Fibroblast of lung (primary cell): ENCODE results near the gene HOXC9.

Source experiments
- CTCF ChIP-seq, 2 donors: IDR thresholded peaks in 1 of 2; conservative IDR thresholded peaks in 1 of 2; 1 replicate in 1 of 2; 2 replicates in 1 of 2; pipeline ENCODE4 v1.5.1; 2011 to 2012; ENCODE audit warnings: low read length in 2 of 2, control low read depth in 1 of 2, inconsistent platforms in 1 of 2, low read depth in 1 of 2, mild to moderate bottlenecking in 1 of 2
- EZH2 ChIP-seq: IDR thresholded peaks from 2 replicates; pipeline ENCODE4 v1.5.1; 2012; ENCODE audit warnings: low read length, control low read depth, mild to moderate bottlenecking; ENCODE audit errors: missing control alignments

- TF ChIP-seq CTCF (conservative IDR thresholded peaks at IDR 0.05 in 1 of 2, IDR thresholded peaks at IDR 0.05 in 1 of 2; ENCODE audit: low read depth in 1 of 2, low read length in 2 of 2) (no peak), EZH2 (no peak)
Observed at GRCh38 chr12:54011665-54012532, 11.9 kb downstream of the HOXC9 start.
